Measurements from ENCODE around the gene OR12D3. TPM values are rescaled to one million over a fixed set of nuclear protein-coding genes. Genes with fewer than 3 reads are reported as not detected.

OR12D3 gene
- total and polyA plus RNA-seq, 2 donors from 2014 or later = not detected

DNA sequence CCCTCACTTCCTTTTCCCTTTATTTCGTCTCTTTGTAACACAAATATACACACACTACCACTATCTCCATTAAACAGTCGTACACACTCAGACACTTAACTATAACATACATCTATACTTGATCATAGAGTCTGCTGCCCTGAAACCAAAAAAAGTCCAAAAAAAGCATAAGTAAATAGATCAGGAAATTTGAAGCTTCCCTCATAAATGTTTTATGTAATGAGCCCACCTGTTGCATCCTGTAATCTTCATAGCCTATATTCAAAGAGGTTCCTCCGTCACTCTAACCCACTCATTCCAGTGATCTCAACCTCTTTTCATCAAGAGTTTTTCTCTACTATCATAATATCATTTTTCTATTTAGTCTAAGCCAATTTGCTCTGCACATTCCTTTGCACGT, 13.4 kb upstream of the OR12D3 start:
- no peak overlapping the region for H3K27ac ChIP-seq (ENCODE audit: low read depth in 2 of 2, low read length in 2 of 2)
- H3K9ac ChIP-seq (ENCODE audit: low read length in 3 of 3) = no peak overlapping the region
- no peaks in the 10 kb centered on the region for H3K36me3 ChIP-seq (ENCODE audit: control insufficient read depth in 2 of 3, insufficient read depth in 3 of 3, low read length in 3 of 3)
- H3K4me3 ChIP-seq (ENCODE audit: low read length in 3 of 3) = no peak overlapping the region
- TF ChIP-seq, protein P1, sequence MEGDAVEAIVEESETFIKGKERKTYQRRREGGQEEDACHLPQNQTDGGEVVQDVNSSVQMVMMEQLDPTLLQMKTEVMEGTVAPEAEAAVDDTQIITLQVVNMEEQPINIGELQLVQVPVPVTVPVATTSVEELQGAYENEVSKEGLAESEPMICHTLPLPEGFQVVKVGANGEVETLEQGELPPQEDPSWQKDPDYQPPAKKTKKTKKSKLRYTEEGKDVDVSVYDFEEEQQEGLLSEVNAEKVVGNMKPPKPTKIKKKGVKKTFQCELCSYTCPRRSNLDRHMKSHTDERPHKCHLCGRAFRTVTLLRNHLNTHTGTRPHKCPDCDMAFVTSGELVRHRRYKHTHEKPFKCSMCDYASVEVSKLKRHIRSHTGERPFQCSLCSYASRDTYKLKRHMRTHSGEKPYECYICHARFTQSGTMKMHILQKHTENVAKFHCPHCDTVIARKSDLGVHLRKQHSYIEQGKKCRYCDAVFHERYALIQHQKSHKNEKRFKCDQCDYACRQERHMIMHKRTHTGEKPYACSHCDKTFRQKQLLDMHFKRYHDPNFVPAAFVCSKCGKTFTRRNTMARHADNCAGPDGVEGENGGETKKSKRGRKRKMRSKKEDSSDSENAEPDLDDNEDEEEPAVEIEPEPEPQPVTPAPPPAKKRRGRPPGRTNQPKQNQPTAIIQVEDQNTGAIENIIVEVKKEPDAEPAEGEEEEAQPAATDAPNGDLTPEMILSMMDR (IDR thresholded peaks at IDR 0.05; ENCODE audit: borderline replicate concordance, extremely low read depth, insufficient read depth) = no peak
- H3K4me1 ChIP-seq (ENCODE audit: control insufficient read depth in 2 of 3, insufficient read depth in 2 of 3, low read depth in 1 of 3, low read length in 3 of 3) = no peaks in the 10 kb centered on the region
- H3K27me3 ChIP-seq (ENCODE audit: control insufficient read depth, insufficient read depth, low read length) = no peaks in the 10 kb centered on the region
- intact Hi-C loops (cut with DNase I) = no loop called here
- FAIRE-seq (no peak), DNase-seq (no peak)
- no peaks in the 10 kb centered on the region for H3K9me3 ChIP-seq (ENCODE audit: control insufficient read depth in 2 of 3, insufficient read depth in 1 of 3, low read length in 3 of 3)

DNA sequence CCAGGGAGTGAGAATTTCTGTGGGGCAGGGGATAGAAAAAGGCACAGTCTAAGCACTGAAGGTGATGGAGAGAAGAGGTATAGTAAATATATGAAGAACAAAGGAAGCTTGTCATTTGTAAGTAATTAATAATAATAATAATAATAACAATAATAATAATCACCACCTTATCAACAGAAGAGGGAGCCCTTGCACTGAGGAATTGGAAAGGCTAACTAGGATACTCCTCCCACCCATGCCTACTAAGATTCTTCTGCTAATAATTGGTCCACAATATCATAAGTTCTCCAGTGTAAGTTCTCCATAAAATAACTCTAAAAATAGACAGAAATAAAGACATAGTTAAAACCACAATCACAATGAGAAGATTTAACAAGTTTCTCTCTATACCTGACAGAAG, 912 bp upstream of the OR12D3 start:
- Histone ChIP-seq H3K36me3 (ENCODE audit: control insufficient read depth in 2 of 3, insufficient read depth in 3 of 3, low read length in 3 of 3) (no peaks in the 10 kb centered on the region), H3K4me1 (ENCODE audit: control insufficient read depth in 2 of 3, insufficient read depth in 2 of 3, low read depth in 1 of 3, low read length in 3 of 3) (no peaks in the 10 kb centered on the region), H3K27ac (ENCODE audit: low read depth in 2 of 2, low read length in 2 of 2) (no peak overlapping the region), H3K4me3 (ENCODE audit: low read length in 3 of 3) (no peak overlapping the region), H3K27me3 (ENCODE audit: control insufficient read depth, insufficient read depth, low read length) (no peaks in the 10 kb centered on the region), H3K9me3 (ENCODE audit: control insufficient read depth in 2 of 3, insufficient read depth in 1 of 3, low read length in 3 of 3) (no peaks in the 10 kb centered on the region), H3K9ac (ENCODE audit: low read length in 3 of 3) (no peak overlapping the region)
- FAIRE-seq (no peak), DNase-seq (no peak)
- TF ChIP-seq, protein P1 (IDR thresholded peaks at IDR 0.05; ENCODE audit: borderline replicate concordance, extremely low read depth, insufficient read depth) = no peak
- intact Hi-C loops (cut with DNase I) = no loop called here

DNA sequence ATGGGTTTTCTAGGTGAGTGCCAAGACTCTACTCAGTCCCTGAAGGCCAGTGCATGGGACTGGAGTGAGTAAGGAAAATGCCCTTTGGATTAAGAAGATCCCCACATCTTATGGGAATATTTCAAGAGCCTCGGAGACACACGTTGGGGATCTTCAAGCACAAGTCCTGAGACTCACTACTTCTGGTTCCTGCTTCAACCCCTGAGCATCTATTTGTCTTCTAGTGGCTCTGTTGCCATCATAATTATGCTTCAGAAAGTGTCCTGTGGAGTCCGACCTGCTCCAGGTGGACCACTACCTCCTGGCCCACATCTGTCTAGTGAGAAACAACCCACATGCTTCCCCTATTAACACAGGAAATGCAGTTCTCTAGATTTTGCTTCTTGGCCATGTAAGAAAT, 6.3 kb downstream of the OR12D3 start, which contains the start of gene OR5V1:
OR5V1 (minus strand) TSS at position 101 of the 400 bp plus-strand sequence. CDS start 12,670 bp downstream, outside the sequence.
- Histone ChIP-seq H3K9ac (ENCODE audit: low read length in 3 of 3) (no peak within 1 kb of the TSS), H3K4me3 (ENCODE audit: low read length in 3 of 3) (no peak within 1 kb of the TSS), H3K4me1 (ENCODE audit: control insufficient read depth in 2 of 3, insufficient read depth in 2 of 3, low read depth in 1 of 3, low read length in 3 of 3) (no peaks in the 10 kb centered on the region), H3K27me3 (ENCODE audit: control insufficient read depth, insufficient read depth, low read length) (no peaks in the 10 kb centered on the region), H3K9me3 (ENCODE audit: control insufficient read depth in 2 of 3, insufficient read depth in 1 of 3, low read length in 3 of 3) (no peaks in the 10 kb centered on the region), H3K27ac (ENCODE audit: low read depth in 2 of 2, low read length in 2 of 2) (no peak within 1 kb of the TSS), H3K36me3 (ENCODE audit: control insufficient read depth in 2 of 3, insufficient read depth in 3 of 3, low read length in 3 of 3) (no peaks in the 10 kb centered on the region)
- intact Hi-C loops (cut with DNase I) = no loop called here
- DNase-seq (no peak), FAIRE-seq (no peak)
- TF ChIP-seq, protein P1 (IDR thresholded peaks at IDR 0.05; ENCODE audit: borderline replicate concordance, extremely low read depth, insufficient read depth) = no peak

DNA sequence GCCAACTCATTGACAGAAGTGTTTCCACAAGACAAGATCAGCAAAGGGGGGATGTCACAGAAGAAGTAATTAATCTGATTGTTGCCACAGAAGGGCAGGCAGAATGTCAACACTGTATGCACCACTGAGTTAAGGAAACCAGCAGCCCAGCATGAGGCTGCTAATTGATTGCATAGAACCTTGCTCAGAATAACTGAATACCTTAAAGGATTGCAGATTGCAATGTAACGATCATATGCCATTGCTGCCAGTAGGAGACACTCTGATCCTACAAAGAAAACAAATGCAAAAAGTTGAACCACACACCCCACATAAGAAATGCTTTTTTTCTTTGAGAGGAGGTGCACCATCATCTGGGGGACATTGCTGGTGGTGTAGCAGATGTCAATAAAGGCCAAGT, 19.5 kb downstream of the OR12D3 start:
- DNase-seq (no peak), FAIRE-seq (no peak)
- Histone ChIP-seq H3K27ac (ENCODE audit: low read depth in 2 of 2, low read length in 2 of 2) (no peak overlapping the region), H3K4me3 (ENCODE audit: low read length in 3 of 3) (no peak overlapping the region), H3K9me3 (ENCODE audit: control insufficient read depth in 2 of 3, insufficient read depth in 1 of 3, low read length in 3 of 3) (no peaks in the 10 kb centered on the region), H3K4me1 (ENCODE audit: control insufficient read depth in 2 of 3, insufficient read depth in 2 of 3, low read depth in 1 of 3, low read length in 3 of 3) (no peaks in the 10 kb centered on the region), H3K27me3 (ENCODE audit: control insufficient read depth, insufficient read depth, low read length) (no peaks in the 10 kb centered on the region), H3K36me3 (ENCODE audit: control insufficient read depth in 2 of 3, insufficient read depth in 3 of 3, low read length in 3 of 3) (no peaks in the 10 kb centered on the region), H3K9ac (ENCODE audit: low read length in 3 of 3) (no peak overlapping the region)
- TF ChIP-seq, protein P1 (IDR thresholded peaks at IDR 0.05; ENCODE audit: borderline replicate concordance, extremely low read depth, insufficient read depth) = no peak
- intact Hi-C loops (cut with DNase I) = no loop called here
